Measurements from ENCODE around the gene B4GALNT1.

DNA sequence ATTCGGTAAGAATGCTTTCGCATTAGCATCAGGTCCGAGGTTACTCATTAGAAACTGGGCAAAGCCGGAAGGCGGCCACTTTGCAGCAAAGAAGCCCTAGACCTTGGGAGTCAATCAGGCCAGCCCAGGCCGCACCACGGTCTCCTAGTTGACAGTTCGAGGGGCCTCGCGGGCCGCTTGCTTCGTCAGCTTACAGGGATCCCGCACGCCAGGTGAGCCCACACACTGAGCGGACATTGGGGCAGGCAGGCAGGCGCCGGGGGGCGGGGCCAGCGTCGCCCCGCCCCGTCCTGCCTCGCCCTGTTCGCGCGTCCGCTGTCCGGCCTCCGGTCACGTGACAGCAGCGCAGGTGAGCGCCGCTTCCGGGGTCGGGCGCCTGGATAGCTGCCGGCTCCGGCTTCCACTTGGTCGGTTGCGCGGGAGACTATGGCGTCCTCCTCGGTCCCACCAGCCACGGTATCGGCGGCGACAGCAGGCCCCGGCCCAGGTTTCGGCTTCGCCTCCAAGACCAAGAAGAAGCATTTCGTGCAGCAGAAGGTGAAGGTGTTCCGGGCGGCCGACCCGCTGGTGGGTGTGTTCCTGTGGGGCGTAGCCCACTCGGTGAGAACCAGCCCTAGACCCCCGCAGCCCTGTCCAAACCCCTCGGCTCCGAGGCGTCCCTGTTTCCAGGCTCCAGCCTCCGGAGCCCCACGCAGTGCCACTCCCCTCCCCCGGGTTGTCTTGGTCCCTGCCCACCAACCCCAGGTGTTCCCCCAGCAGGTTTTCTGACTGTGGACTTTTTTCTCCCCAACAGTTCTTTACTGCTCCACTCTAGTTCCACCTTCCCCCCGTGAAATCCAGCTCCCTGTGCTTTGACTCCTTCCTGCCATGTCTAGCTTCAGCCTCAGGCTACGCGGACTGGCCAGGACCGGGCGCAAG is 41.9 kb downstream of the B4GALNT1 start, which contains the start of gene PIP4K2C:
- TF ChIP-seq POLR2A (IDR thresholded peaks at IDR 0.05): peak; percentile 17 to 72 (median 68)
- TF ChIP-seq, protein P1, sequence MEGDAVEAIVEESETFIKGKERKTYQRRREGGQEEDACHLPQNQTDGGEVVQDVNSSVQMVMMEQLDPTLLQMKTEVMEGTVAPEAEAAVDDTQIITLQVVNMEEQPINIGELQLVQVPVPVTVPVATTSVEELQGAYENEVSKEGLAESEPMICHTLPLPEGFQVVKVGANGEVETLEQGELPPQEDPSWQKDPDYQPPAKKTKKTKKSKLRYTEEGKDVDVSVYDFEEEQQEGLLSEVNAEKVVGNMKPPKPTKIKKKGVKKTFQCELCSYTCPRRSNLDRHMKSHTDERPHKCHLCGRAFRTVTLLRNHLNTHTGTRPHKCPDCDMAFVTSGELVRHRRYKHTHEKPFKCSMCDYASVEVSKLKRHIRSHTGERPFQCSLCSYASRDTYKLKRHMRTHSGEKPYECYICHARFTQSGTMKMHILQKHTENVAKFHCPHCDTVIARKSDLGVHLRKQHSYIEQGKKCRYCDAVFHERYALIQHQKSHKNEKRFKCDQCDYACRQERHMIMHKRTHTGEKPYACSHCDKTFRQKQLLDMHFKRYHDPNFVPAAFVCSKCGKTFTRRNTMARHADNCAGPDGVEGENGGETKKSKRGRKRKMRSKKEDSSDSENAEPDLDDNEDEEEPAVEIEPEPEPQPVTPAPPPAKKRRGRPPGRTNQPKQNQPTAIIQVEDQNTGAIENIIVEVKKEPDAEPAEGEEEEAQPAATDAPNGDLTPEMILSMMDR (IDR thresholded peaks at IDR 0.05): peak in 1 of 7 experiments; percentile 23

All from body of pancreas (tissue), 4 donors.